ENCODE data around the gene DUT.
A peak's percentile ranks its signal among the peaks of the same experiment; 100 is the strongest.
"Not testable (repeated sequence)": the region's sequence is repeated elsewhere in the genome, so short reads cannot be mapped to it uniquely, and the experiment has no call there.

DUT gene

GRCh38 chr15:48330855-48331795, at the start of gene DUT:
TSS of gene DUT (plus strand) at chr15:48331429. CDS start at chr15:48331516, 87 bp downstream.
- DNase-seq (ENCODE audit: low spot score), result peak; percentile 45

DNA sequence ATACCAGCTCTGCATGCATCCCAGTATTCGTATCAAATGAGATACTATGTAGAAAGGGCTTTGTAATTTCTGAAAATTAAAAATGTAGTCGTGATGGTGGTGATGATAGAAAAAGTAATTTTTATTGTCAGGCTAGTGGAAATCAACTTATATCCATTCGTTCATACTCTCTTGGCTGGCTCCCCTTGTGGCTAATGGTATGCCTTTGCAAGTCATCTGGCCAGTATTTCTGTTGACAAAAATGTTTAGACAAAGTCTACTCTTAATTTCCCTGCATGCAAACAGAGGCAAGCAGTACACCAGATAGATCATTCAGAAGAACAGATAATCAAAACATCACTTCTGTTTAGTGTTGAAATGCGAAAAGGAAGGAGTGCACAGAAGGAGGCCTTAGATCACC, 49.6 kb upstream of the DUT start:
- no peak for DNase-seq (ENCODE audit: low spot score)

DNA sequence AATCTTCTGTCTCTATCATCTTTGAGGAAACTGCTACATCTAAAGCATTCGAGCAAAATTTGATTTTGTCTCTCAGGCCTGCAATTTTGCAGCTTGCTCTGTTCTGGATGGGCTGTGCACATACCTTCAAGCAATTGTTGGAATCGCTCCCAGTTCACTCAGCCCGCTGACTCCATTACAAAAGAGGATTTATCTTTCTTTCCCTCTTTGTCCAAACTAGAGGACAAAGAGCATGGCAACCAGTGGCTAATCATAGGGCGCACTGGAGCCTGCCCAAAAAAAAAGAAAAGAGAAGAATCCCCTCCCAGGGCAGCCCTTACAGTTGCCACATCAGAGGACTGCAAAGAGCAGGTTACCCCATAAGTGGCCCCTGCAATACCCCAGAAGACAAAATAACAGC, 49.0 kb upstream of the DUT start:
- DNase-seq (ENCODE audit: low spot score), result no peak

DNA sequence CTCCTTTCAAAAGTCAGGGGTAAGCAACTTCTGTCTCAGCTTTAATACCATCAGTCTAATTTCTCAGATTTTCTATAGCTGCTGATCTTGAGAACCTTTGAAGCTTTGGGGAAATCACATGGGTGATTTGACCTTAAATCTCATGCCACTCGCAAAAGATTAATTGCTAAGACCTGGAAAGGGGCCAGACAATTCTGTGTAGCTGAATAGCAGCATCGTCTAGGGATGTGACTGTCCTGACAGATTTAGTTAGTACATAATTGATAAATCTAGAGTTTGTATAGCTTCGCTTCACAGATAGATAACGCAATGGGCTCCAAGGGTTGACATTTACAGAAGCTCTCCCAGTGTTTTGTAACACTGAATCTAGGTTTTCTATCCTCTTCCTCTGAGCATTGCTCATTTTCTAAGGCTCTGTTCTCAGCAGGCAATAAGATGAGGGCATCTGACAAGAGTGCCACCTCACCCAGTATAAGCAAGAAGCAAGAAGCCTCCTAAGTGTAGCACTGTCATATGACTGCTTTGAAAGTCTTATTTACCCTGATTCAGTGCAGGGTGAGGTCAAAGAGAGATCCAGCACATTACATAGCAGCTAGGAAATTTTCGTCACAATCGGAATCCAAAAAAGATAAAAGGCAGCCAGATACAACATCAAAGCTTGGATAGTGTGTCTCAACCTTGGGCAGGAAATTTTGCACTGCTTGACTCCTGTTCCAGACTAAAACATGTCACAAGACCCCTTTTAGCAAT, 47.7 kb upstream of the DUT start:
- DNase-seq (ENCODE audit: low spot score), result no peak

DNA sequence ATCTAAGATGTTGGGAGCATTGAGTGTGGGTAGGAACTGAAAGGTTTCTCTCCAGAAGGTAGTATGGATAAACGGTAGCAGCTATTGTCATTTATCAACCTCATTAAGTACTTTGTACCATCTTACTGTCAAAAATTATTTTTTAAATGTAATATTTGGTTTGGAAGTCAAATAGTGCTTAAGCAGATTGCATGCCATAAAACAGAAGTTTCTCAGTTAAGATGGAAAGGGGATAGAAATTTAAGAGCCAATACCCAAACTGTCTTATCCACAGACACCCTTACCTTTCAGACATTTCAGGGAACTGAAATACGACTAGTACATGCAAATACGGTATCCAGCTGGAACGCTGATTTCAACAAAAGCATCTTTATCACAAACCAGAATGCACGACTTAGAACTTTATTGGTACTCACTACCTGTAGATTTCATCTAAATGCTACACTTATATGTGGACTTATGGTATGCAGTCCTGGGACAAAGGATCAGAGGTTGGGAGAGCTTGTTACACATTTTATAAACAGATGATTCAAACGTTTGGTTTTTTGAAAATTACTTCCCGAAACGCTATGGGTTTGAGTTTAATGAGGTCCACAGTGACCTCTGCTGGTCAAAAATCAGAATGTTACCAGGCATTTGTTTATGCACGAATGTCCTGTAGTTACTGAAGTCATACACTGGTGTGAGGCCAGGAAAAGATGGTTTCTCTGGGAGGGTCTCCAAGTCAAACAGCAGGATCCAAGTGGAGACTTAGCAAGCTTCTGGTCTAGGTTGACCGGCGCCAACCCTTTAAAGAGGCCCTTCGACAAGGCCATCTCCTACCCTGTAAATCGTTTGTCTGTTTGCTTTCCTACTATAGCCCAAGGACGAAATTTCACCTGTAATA, 45.7 kb upstream of the DUT start:
- peak; percentile 34 for DNase-seq (ENCODE audit: low spot score)

DNA sequence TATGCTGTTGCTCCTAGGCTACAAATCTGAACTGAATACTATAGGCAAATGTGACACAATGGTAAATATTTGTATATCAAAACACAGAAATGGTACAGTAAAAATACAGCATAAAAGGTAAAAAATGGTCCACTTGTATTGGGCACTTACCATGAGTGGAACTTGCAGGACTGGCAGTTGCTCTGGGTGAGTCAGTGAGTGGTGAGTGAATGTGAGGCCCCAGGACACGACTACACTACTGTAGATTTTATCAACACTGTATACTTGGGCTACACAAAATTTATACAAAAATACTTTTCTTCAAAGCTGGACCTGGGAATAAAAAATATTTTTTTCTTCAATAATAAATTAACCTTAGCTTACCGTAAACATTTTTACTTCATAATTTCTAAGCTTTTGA, 41.6 kb upstream of the DUT start:
- no peak for DNase-seq (ENCODE audit: low spot score)

DNA sequence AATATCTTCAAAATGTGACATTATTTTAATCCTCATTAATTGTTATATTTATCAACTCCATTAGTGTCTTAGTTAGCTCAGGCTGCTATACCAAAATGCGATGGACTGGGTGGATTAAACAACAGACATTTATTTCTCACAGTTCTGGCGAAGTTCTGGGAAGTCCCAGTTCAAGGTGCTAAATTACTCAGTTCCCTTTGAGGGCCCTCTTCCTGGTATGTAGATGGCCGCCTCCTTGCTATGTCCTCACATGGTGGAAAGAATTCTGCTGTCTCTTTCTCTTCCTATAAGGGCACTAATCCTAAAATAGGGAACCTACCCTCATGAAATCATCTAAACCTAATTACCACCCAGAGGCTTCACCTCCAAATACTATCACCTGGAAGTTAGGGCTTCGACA, 38.8 kb upstream of the DUT start:
- no peak for DNase-seq (ENCODE audit: low spot score)

DNA sequence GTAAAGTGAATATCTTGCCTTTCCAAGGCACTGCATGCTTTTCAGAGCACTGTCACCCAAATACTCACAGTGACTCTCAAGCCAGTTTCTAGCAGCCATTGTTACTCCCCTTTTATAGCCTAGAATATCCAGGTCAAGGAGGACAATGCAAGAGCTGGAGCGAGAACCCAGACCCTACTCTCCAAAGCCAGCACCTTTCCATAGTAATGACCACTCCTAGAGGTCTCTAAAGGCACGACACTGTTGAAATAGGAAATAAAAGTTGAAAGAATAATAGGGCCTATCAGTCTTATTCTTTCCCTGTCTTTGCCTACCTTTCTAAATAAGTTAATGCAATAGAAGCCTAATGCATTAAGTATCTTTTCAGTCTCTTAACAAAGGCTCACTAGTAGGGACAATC, 33.6 kb upstream of the DUT start:
- no peak for DNase-seq (ENCODE audit: low spot score)

DNA sequence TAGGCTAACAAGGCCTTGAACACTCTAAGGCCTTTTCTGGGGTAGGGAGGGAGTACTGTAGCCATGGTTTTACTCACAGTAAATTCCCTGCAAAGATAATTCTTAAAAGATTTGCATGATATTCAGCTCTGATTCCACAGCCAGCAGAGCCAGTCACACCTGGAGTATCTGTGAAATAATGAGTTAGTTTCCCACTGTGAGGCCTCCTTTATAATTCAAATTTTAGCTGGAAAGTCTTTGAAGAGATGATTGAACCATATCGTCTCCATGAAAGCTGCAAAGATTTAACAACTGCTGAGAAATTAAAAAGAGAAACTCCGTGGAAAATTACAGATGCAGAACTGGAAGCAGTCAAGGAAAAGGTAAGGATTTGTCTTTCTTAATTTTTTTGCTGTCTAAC, 32.3 kb upstream of the DUT start:
- DNase-seq (ENCODE audit: low spot score), result no peak

GRCh38 chr15:48300038-48300437, 31.2 kb upstream of the DUT start:
- no peak for DNase-seq (ENCODE audit: low spot score)

DNA sequence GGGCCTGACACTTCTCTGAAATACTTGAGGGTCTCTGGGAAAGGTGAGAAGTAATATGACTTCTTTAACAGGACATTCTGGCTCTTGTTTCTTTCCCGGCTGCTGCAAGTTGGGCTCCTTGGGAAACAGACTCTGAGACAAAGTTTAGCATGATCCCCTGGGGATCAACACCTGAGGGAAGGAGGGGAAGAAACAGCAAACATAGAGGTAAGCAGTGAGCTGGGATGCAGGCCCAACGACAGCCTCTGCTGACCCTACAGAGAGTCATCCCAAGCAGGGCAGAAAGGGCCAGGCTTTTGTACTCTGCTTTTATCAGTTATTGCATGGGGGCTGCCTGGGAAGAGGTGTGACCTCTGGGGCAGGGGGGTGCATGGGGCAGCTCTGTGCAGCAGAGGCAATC, 26.8 kb upstream of the DUT start:
- no peak for DNase-seq (ENCODE audit: low spot score)

- no peak for DNase-seq (ENCODE audit: low spot score)
Measured at GRCh38 chr15:48306639-48307038, 24.6 kb upstream of the DUT start.

DNA sequence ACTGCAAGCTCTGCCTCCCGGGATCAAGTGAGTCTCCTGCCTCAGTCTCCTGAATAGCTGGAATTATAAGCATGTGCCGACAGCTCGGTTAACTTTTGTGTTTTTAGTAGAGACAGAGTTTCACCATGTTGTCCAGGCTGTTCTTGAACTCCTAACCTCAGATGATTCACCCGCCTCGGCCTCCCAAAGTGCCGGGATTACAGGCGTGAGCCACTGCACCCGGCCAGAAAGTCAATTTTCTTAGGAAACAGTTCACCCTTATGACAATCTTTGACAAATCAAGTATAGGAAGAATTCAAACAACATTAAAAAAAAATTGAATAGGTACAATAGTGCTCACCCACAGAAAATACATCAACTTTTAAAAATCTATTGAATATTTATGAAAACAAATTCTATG, 23.6 kb upstream of the DUT start:
- no peak for DNase-seq (ENCODE audit: low spot score)

DNA sequence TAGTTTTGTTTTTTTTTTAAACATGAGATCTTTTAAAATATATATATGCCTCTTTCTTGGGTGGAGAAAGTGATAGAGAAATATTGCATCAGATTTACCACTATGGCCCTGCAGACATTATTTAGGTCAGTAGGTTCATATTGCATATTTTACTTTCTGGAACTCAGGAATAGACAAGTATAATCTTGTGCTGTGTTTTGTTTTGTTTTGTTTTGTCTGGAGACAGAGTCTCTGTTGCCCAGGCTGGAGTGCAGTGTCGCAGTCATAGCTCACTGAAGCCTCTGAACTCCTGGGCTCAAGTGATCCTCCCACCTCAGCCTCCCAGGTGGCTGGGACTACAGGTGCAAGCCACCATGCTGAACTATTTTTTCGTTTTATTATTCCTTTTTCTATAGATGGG, 21.5 kb upstream of the DUT start:
- no peak for DNase-seq (ENCODE audit: low spot score)

GRCh38 chr15:48313216-48313615, 18.0 kb upstream of the DUT start:
- DNase-seq (ENCODE audit: low spot score), result no peak

DNA sequence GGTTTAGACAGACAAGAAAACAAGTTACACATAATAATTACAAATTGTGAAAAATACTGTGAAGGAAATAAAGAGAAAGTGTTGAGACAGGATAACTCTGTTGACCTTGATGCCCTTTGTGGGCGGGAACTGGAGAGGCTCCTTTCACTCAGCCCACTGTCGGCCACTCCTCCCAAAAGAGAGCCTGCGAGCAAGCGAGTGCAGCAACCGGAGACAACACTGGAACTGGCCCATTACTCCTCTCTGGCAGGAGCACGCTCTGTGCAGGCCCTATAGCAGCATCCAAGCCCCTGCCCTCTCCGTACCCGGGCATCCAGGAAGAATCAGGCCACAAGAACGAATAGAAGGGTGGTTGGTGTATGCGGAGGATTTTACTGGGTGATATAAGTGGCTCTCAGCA, 16.2 kb upstream of the DUT start:
- DNase-seq (ENCODE audit: low spot score), result no peak

GRCh38 chr15:48317221-48317620, 14.0 kb upstream of the DUT start:
- DNase-seq (ENCODE audit: low spot score), result no peak

DNA sequence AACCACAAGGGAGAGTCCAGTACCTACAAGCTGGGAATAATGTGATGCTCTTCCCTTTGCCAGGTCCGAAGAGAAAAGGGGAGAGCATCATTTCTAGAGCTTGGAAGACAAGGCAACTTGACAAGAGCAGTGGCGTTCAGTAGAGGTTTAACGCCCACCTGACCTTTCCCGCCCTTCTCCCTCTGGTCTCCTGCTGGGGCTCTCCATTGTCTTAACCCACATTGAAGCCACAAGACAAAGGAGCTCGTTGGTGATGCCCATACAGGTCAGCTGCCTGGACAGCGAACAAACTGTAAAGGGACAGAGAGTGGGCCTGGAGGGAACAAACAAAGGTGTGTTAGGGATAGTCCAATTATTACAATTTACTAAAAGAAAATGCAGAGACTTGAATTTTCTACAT, 13.1 kb upstream of the DUT start:
- no peak for DNase-seq (ENCODE audit: low spot score)

DNA sequence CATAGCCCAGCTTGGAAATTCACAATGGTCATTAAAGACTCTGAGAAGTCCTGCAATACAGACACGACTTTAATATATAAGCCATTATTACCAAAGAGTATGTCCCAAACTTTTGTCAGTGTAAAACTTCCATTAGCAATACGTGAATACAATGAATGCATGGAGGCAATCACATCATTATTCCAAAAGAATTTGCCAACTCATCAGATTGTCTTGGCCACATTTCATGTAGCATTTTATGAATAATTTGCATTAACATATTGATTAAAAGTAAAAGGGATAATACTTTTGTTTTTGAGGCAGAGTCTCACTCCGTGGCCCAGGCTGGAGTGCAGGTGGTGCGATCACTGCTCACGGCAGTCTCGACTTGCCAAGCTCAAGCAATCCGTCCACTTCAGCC, 7.9 kb upstream of the DUT start:
- no peak for DNase-seq (ENCODE audit: low spot score)

- no peak for DNase-seq (ENCODE audit: low spot score)
Measured at GRCh38 chr15:48324949-48325348, 6.3 kb upstream of the DUT start.

- DNase-seq (ENCODE audit: low spot score), result no peak
Measured at GRCh38 chr15:48325400-48325799, 5.8 kb upstream of the DUT start.

- not testable (repeated sequence) for DNase-seq (ENCODE audit: low spot score)
Measured at GRCh38 chr15:48326180-48326579, 5.0 kb upstream of the DUT start.

Data from hematopoietic multipotent progenitor cell treated with erythropoietin and hydrocortisone succinate and interleukin-3 and kit ligand, for 17 days (in vitro differentiated cells).